Panc1 (cell line): ENCODE results near the gene CLEC16A. TPM values are rescaled to one million over a fixed set of nuclear protein-coding genes. Genes with fewer than 3 reads are reported as not detected.

ENCODE experiments used
- ATAC-seq: fragments of 200-7000 bp; cut with Tn5 transposase; 2 replicates; pipeline ENCODE4 v1.9.1; 2020; ENCODE audit warnings: mild to moderate bottlenecking, moderate library complexity
- BruUV-seq: library from RNA; stranded (reverse); fragments of 400-500 nt; replicated peaks from 2 replicates; lab custom pipeline; 2021; lab: Mats Ljungman, UMichigan
- CTCF ChIA-PET: fragments of 300-600 bp; sonication (Branson Sonifier 250); formaldehyde crosslinking; loops from one replicate; lab custom pipeline; 2022; ENCODE audit warnings: antibody characterized with exemption; lab: Charles Lee
- POLR2A ChIA-PET: fragments of 300-600 bp; sonication (Branson Sonifier 250); formaldehyde crosslinking; loops from one replicate; lab custom pipeline; 2022; ENCODE audit warnings: antibody characterized with exemption; lab: Charles Lee
- DNase-seq: peaks from one replicate; pipeline ENCODE4 v3.0.0-alpha.2; 2010; ENCODE audit warnings: low read depth, low spot score
- H3K27ac ChIP-seq: 2 replicates; pipeline ENCODE4 v1.5.1; 2011; ENCODE audit warnings: mild to moderate bottlenecking, low read length, inconsistent platforms
- H3K27me3 ChIP-seq: fragments of 200-500 bp; sonication (Bioruptor generic); 2 replicates; pipeline ENCODE4 v1.6.0; 2014; ENCODE audit warnings: low read length, inconsistent platforms; ENCODE audit not compliant: control insufficient read depth, insufficient read depth
- H3K36me3 ChIP-seq: fragments of 200-500 bp; sonication (Bioruptor generic); 2 replicates; pipeline ENCODE4 v1.5.1; 2014; ENCODE audit warnings: inconsistent platforms, mild to moderate bottlenecking, low read length, moderate library complexity; ENCODE audit not compliant: control insufficient read depth, insufficient read depth
- H3K4me1 ChIP-seq: 2 replicates; pipeline ENCODE4 v1.5.1; 2011; ENCODE audit warnings: inconsistent platforms, mild to moderate bottlenecking, low read length, moderate library complexity; ENCODE audit not compliant: control insufficient read depth, insufficient read depth
- H3K4me3 ChIP-seq, 2 experiments: 2 replicates each; pipeline ENCODE4 v1.5.1; 2011 to 2012; ENCODE audit warnings: low read depth in 2 of 2, low read length in 2 of 2, mild to moderate bottlenecking in 2 of 2, inconsistent platforms in 1 of 2, moderate library complexity in 1 of 2
- H3K9me3 ChIP-seq: fragments of 200-500 bp; sonication (Bioruptor generic); 2 replicates; pipeline ENCODE4 v1.5.1; 2014; ENCODE audit warnings: low read depth, mild to moderate bottlenecking, inconsistent platforms, low read length, moderate library complexity; ENCODE audit not compliant: control insufficient read depth, insufficient read depth
- POLR2AphosphoS5 ChIP-seq: IDR thresholded peaks from 2 replicates; pipeline ENCODE4 v1.6.1; 2012; ENCODE audit warnings: mild to moderate bottlenecking, low read depth, low read length, moderate library complexity
- SIN3A ChIP-seq: IDR thresholded peaks from 2 replicates; pipeline ENCODE4 v1.6.1; 2012; ENCODE audit warnings: low read depth, mild to moderate bottlenecking, low read length, moderate library complexity, borderline replicate concordance; ENCODE audit not compliant: insufficient read depth
- TCF7L2 ChIP-seq: IDR thresholded peaks from 2 replicates; pipeline ENCODE4 v1.6.1; 2011; ENCODE audit warnings: mild to moderate bottlenecking, low read depth, low read length, inconsistent platforms
- in situ Hi-C: cut with HindIII; loops from 2 replicates; pipeline ENCODE4 v1.10.0; 2016; ENCODE audit warnings: low sequenced_read_pairs, low pct_unique_long_range_greater_than_20kb
- intact Hi-C: fragments of 100-400 bp; cut with micrococcal nuclease; formaldehyde crosslinking; loops from one replicate; pipeline ENCODE4 v1.10.0; 2022; ENCODE audit not compliant: unreplicated experiment
- total RNA-seq: library from RNA; stranded (reverse); gene quantifications from one replicate; pipeline ENCODE4 v1.2.1, GENCODE V29; 2021; ENCODE audit not compliant: unreplicated experiment
- TF ChIP-seq, protein P1 (sequence below), 2 experiments: IDR thresholded peaks; 2 replicates each; pipeline ENCODE4 v1.6.1; 2011 to 2012; ENCODE audit warnings: low read depth in 2 of 2, control low read depth in 1 of 2, low read length in 1 of 2, mild to moderate bottlenecking in 1 of 2, moderate library complexity in 1 of 2; ENCODE audit not compliant: insufficient read depth in 1 of 2
- TF ChIP-seq, protein P2 (sequence below): fragments of 450-650 bp; IDR thresholded peaks from 2 replicates; pipeline ENCODE4 v1.5.1; 2017; ENCODE audit warnings: mild to moderate bottlenecking

Gene CLEC16A
- total RNA-seq, 1 experiment from 2014 or later, result 21.0 TPM

DNA sequence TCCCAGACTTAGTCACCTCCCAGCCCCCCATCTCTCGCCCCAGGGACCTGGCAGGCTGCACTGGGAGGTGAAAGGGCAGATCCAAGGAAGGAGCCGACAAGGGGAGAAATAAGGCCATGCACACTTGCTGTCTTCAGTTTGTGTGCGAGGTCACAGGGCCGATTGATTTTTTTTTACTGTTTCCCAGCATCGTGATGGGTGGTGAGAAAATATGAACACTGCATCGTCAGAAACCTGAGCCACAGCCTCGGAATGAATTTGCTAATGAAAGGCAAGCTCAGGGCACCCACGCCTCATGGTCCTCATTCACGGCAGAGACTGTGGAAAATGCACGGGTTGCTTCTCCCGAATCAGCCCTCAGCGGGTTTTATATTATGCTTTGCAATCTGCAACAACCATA is 213.7 kb downstream of the CLEC16A start:
- BruUV-seq, result no TSS peak

GRCh38 chr16:11159282-11159681 is 214.9 kb downstream of the CLEC16A start:
- intact Hi-C loops, result no loop called here
- in situ Hi-C loops, result no loop called here
- no peak overlapping the region for H3K27ac ChIP-seq
- H3K27me3 ChIP-seq, result no peaks in the 10 kb centered on the region
- BruUV-seq, result no TSS peak
- POLR2A ChIA-PET, result no interaction called here
- DNase-seq (no peak), ATAC-seq (no peak)
- H3K4me1 ChIP-seq, result peaks cover 10% of the 10 kb centered on the region
- no peaks in the 10 kb centered on the region for H3K9me3 ChIP-seq
- CTCF ChIA-PET, result interaction anchor here (0.7 kb wide), 1 partner anchor 49 kb away, joined by 6 read pairs; no protein-coding TSS in a partner anchor
- H3K4me3 ChIP-seq, result no peak overlapping the region
- no peaks in the 10 kb centered on the region for H3K36me3 ChIP-seq
- no peak for TF ChIP-seq POLR2AphosphoS5
- TF ChIP-seq, protein P1, sequence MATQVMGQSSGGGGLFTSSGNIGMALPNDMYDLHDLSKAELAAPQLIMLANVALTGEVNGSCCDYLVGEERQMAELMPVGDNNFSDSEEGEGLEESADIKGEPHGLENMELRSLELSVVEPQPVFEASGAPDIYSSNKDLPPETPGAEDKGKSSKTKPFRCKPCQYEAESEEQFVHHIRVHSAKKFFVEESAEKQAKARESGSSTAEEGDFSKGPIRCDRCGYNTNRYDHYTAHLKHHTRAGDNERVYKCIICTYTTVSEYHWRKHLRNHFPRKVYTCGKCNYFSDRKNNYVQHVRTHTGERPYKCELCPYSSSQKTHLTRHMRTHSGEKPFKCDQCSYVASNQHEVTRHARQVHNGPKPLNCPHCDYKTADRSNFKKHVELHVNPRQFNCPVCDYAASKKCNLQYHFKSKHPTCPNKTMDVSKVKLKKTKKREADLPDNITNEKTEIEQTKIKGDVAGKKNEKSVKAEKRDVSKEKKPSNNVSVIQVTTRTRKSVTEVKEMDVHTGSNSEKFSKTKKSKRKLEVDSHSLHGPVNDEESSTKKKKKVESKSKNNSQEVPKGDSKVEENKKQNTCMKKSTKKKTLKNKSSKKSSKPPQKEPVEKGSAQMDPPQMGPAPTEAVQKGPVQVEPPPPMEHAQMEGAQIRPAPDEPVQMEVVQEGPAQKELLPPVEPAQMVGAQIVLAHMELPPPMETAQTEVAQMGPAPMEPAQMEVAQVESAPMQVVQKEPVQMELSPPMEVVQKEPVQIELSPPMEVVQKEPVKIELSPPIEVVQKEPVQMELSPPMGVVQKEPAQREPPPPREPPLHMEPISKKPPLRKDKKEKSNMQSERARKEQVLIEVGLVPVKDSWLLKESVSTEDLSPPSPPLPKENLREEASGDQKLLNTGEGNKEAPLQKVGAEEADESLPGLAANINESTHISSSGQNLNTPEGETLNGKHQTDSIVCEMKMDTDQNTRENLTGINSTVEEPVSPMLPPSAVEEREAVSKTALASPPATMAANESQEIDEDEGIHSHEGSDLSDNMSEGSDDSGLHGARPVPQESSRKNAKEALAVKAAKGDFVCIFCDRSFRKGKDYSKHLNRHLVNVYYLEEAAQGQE (IDR thresholded peaks at IDR 0.05; ENCODE audit: insufficient read depth in 1 of 2, low read depth in 2 of 2, low read length in 1 of 2), result no peak
- TF ChIP-seq, protein P2, sequence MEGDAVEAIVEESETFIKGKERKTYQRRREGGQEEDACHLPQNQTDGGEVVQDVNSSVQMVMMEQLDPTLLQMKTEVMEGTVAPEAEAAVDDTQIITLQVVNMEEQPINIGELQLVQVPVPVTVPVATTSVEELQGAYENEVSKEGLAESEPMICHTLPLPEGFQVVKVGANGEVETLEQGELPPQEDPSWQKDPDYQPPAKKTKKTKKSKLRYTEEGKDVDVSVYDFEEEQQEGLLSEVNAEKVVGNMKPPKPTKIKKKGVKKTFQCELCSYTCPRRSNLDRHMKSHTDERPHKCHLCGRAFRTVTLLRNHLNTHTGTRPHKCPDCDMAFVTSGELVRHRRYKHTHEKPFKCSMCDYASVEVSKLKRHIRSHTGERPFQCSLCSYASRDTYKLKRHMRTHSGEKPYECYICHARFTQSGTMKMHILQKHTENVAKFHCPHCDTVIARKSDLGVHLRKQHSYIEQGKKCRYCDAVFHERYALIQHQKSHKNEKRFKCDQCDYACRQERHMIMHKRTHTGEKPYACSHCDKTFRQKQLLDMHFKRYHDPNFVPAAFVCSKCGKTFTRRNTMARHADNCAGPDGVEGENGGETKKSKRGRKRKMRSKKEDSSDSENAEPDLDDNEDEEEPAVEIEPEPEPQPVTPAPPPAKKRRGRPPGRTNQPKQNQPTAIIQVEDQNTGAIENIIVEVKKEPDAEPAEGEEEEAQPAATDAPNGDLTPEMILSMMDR, result no peak
- TF ChIP-seq SIN3A, result no peak
- no peak for TF ChIP-seq TCF7L2

More for the DNA sequence above, 213.7 kb downstream of the CLEC16A start:
- in situ Hi-C loops (no loop called here), intact Hi-C loops (no loop called here)
- no peak overlapping the region for H3K27ac ChIP-seq
- no peak for DNase-seq
- POLR2A ChIA-PET, result no interaction called here
- no peaks in the 10 kb centered on the region for H3K36me3 ChIP-seq
- CTCF ChIA-PET, result no interaction called here
- H3K4me3 ChIP-seq, result no peak overlapping the region
- H3K9me3 ChIP-seq, result no peaks in the 10 kb centered on the region
- TF ChIP-seq POLR2AphosphoS5, result no peak
- H3K27me3 ChIP-seq, result no peaks in the 10 kb centered on the region
- ATAC-seq, result peak; percentile 53
- H3K4me1 ChIP-seq, result peaks cover 10% of the 10 kb centered on the region

DNA sequence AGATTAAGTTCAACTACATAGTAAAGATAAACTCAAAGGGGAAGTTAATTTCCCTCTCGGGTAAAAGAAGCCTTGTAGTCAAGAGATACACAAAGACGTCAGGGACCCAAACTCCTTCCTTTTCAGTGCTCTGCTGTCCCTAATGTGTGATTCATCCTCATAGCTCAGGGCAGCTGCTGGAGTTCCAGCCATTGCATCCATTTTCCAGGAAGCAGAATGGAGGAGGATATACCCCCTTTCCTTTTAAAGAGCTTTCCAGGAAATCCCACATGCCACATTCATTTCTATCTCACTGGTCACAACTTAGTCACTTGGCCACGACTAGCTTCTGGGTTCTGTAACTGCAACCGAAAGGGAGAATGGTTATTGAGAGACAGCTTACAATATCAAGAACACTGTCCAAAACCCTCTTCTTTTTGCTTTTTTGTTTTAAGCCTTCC is 216.3 kb downstream of the CLEC16A start:
- H3K27me3 ChIP-seq, result no peaks in the 10 kb centered on the region
- no TSS peak for BruUV-seq
- no peak for TF ChIP-seq POLR2AphosphoS5
- TF ChIP-seq, protein P1 (IDR thresholded peaks at IDR 0.05; ENCODE audit: insufficient read depth in 1 of 2, low read depth in 2 of 2, low read length in 1 of 2), result no peak
- TF ChIP-seq TCF7L2, result no peak
- TF ChIP-seq, protein P2, result no peak
- no peak for TF ChIP-seq SIN3A
- H3K9me3 ChIP-seq, result no peaks in the 10 kb centered on the region
- CTCF ChIA-PET, result interaction anchor here (1.1 kb wide), 1 partner anchor 95 kb away, joined by 3 read pairs; the partner anchor contains the start of gene SOCS1
- intact Hi-C loops, result no loop called here
- ATAC-seq, result no peak
- POLR2A ChIA-PET, result no interaction called here
- in situ Hi-C loops, result no loop called here
- DNase-seq, result no peak
- no peak overlapping the region for H3K27ac ChIP-seq
- no peak overlapping the region for H3K4me3 ChIP-seq
- H3K36me3 ChIP-seq, result no peaks in the 10 kb centered on the region
- H3K4me1 ChIP-seq, result peaks cover 7% of the 10 kb centered on the region
